GM19468 (cell line): Measurements from ENCODE around the gene SNX14.
A peak's percentile ranks its signal among the peaks of the same experiment; 100 is the strongest.

Source experiments
- ATAC-seq: cut with Tn5 transposase; IDR thresholded peaks from one replicate; pipeline ENCODE4 v1.9.1; 2021; ENCODE audit warnings: mild to moderate bottlenecking, moderate library complexity, moderate number of reproducible peaks; ENCODE audit not compliant: unreplicated experiment; ENCODE audit errors: extremely low read depth

SNX14 gene

GRCh38 chr6:85468326-85468725 lies 125.3 kb downstream of the SNX14 start:
- no peak for ATAC-seq

GRCh38 chr6:85465762-85466161 lies 127.9 kb downstream of the SNX14 start:
- no peak for ATAC-seq

- no peak for ATAC-seq
Measured at GRCh38 chr6:85464722-85465150, 128.9 kb downstream of the SNX14 start.

- no peak for ATAC-seq
Measured at GRCh38 chr6:85464260-85464644, 129.4 kb downstream of the SNX14 start.

GRCh38 chr6:85463621-85464259 lies 129.9 kb downstream of the SNX14 start:
- ATAC-seq: no peak

GRCh38 chr6:85462673-85463072 lies 131.0 kb downstream of the SNX14 start:
- no peak for ATAC-seq

- no peak for ATAC-seq
Measured at GRCh38 chr6:85461798-85462170, 131.9 kb downstream of the SNX14 start.

GRCh38 chr6:85460921-85461797 lies 132.5 kb downstream of the SNX14 start:
- ATAC-seq: peak; percentile 29

GRCh38 chr6:85460154-85460920 lies 133.3 kb downstream of the SNX14 start:
- ATAC-seq: no peak

- no peak for ATAC-seq
Measured at GRCh38 chr6:85459224-85459901, 134.3 kb downstream of the SNX14 start.

GRCh38 chr6:85458782-85459181 lies 134.9 kb downstream of the SNX14 start:
- no peak for ATAC-seq

GRCh38 chr6:85458184-85458583 lies 135.5 kb downstream of the SNX14 start:
- ATAC-seq: no peak

GRCh38 chr6:85456782-85457181 lies 136.9 kb downstream of the SNX14 start:
- no peak for ATAC-seq
